HG02981 (cell line): Measurements from ENCODE around the gene GNB5.
"Not testable (repeated sequence)": the region's sequence is repeated elsewhere in the genome, so short reads cannot be mapped to it uniquely, and the experiment has no call there.

ENCODE experiments used
- ATAC-seq: cut with Tn5 transposase; IDR thresholded peaks from one replicate; pipeline ENCODE4 v1.9.1; 2021; ENCODE audit warnings: mild to moderate bottlenecking, moderate library complexity; ENCODE audit not compliant: unreplicated experiment

Gene GNB5

DNA sequence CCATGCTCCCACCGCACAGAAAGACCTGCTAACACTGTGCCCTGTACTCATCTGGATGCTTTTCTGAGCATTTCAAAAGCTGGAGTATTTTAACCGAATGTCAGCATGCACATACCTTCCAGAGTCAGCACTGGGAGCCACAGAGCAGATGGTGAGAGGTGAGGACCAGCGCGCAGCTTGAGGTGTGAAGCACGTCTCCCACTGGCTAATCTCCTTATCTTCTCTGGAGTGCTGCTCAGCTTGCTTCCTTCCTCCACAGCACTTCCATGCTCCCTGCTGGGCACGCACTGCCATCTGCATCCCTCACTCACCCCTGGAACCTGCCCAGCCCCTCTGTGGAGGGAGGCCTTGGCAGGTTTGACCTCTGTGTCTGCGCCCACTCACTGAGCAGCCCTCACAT lies at the start of gene GNB5:
TSS of gene GNB5 (minus strand) at position 186 of the 400 bp plus-strand sequence. CDS start 6,716 bp downstream, outside the sequence.
- no peak for ATAC-seq

DNA sequence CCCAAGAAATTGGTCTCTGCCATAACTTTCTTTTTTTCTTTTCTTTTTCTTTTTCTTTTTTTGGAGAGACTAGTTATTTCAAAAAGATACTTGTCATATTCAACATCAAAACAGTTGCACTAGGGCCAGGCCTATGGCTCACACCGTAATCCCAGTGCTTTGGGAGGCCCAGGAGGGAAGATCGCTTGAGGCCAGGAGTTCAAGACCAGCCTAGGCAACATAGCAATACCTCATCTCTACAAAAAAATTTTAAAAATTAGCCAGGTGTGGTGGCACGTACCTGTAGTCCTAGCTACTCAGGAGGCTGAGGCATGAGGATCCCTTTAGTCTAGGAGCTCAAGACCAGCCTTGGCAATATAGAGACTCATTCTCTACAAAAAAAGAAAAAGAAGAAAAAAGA lies 49.0 kb upstream of the GNB5 start:
- no peak for ATAC-seq

DNA sequence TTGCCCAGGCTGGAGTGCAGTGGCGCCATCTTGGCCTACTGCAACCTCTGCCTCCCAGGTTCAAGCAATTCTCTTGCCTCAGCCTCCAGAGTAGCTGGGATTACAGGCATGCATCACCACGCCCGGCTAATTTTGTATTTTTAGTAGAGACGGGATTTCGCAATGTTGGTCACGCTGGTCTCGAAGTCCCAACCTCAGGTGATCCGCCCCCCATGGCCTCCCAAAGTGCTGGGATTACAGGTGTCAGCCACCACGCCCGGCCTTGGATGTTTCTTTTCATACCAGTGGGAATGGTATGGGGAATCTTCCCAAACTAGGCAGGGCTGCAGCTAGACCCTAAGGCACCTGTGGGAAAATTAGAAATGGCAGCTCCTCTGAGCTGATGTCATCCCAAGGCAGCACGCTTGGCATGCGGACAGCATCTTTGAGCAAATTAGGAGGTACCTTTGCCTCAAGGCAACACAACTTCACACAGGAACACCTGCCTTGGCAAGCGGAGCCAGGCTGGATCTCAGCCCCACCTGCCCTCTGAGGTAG lies 47.9 kb upstream of the GNB5 start:
- not testable (repeated sequence) for ATAC-seq

DNA sequence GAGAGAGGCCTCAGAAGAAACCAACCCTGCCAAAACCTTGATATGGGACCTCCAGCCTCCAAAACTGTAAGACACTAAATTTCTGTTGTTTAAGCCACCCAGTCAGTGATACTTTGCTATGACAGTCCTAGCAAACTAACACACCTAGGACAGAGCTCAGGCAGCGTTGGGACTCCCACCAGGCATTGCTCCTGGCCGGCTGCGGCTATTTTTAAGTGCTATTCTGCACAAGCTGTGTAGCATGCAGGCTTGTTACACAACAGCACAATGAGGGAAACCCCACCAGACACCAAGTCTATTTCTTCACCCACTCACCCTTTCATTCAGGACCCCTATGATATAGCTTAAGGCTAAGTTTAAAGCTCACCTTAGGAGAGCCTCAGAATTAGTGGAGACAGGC lies 47.0 kb upstream of the GNB5 start:
- ATAC-seq, result no peak

DNA sequence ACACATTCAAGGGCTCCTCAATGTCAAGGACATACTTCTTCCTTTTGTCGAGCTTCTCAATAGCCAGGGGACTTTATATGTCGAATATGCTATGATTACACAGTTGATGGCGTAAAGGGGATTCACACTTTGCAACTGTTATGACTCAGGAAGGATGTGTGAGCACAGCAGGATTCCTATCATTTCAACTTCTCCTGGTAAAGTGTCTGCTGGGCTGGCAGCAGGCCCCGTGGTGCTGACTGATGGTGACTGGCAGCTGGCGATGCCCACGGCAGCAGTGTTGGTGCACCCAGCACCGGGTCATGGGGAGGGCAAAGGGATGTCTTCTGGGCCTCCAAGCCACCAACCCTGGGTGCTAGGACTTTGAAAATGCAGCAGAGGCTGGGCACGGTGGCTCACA lies 44.8 kb upstream of the GNB5 start:
- ATAC-seq, result no peak

DNA sequence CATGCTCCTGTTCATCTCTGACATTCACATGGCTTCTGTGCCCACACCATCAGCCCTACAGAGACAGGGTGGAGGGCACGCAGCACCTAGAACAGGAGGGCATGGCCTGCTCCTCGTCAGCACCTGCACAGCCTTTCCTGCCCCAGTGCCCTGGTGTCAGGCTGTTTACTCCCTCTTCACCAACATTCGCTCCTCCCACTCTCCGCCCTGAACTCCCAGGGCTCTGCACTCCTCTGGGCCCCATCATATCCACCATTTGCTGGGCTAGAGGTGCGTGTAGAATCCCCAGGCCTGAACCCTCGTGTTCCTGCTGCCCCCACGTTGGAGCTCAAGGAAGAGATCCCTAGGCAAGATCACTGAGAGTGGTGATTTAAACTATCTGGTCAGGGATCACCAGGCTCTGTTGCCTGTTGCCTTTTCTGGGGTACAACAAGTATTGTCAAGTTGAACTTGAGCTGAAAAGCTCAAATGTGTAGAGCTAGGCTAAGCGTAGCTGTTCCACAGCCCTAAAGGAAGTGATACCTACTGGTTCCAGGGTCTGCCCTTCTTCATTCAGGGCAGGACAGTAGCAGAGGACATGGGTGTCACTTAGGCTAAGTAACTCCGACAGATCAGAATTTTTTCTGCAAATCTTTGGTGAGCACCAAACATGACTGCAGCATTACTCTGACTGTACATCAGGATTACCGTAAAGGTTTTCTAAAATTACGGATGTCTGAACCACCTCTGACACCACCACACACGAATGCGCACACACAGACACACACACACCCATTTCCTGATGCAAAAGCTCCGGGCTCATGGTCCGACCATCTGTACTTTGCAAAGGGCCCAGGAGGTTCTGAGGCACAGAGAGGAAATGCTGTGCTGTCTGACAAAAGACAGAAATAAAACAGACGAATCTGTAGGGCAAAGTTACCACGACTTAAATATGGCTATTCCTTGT lies 43.7 kb upstream of the GNB5 start:
- ATAC-seq, result no peak

DNA sequence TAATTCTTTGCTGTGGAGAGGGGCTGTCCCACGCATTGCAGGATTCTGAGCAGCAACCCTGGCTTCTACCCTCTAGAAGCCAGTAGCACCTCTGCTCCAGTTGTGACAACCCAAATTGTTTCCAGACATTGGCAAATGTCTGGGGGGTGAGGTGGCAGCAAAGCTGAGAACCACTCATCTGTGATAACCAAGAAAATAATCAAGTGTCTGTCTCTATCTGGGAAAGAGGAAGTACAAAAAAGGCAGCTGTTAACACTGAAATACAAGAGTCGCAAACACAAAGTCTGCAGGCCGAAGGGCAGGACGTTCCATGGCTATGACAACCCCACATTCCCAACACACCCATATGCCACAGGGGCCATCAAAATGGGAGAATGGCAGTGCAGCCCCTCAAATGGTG lies 42.2 kb upstream of the GNB5 start:
- ATAC-seq, result peak; percentile 36

DNA sequence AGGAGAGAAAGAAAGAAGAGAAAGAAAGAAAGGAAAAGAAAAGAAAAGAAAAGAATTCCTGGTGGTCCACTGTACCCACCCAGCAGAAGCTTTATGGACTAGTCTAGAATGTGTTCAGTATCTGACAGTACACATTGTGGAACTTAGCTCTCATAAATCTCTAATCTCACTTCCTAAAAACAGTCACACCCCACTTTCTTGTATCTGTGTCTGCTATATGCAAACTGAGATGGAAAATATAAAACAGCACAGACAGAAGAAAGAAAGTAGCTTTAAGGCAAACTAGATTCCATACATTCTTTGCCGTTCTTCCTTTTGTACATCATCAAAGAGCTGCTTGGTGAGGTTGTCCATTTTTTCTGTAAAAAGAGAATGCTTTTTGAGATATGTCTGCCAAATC lies 41.1 kb upstream of the GNB5 start:
- ATAC-seq, result peak; percentile 58

DNA sequence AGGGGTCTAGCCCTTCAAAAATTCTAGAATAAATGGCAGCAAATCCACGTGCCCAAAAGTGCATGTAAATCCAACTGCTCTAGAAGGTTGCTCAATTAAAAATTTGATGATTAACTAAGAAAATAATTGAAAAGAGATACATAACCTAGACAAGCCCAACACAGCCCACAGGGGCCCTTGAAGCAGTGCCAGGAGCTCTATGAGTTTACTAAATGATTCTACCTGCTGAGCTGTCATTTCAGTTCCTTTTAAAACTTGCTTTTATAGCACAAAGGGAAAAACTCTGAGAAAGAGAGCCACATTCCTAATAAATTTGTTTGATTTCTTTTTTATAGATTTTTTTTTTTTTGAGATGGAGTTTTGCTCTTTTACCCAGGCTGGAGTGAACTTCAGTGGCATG lies 38.9 kb upstream of the GNB5 start:
- ATAC-seq, result no peak

DNA sequence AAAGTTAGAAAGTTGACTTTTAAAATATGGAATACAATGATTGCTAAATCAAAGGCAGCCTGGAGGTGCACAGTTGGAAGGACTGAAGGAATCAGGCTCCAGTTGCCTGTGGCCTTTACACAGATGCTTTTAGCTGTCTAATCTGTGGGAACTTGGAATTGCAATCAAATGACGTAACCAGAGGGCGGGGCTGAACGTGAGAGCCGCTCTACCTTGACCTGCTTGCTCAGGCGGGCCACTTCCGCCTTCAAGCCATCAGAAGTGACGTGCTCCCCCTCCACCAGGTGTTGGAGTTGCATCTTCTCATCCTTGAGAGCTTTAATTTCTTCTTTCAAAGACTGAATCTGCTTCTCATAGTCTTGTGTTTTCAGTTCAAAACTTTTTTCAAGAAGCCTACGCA lies 37.7 kb upstream of the GNB5 start:
- no peak for ATAC-seq

DNA sequence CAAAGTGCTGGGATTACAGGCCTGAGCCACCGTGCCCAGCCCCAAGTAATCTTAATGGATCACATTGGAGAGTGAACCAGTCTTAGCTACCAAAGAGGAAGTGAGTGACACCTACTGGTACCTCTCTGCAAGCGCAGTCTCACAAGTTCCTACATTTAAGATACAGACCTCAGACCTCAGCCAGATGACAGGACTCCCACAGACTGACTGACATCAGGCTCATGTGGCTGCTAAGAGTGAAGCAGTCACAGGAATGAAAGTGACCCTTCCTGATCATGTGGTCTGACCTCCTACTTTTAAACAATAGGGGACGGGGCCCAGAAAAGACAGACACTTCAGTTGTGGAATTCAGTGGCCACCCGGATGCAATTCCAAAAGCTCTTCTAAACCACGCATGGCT lies 36.3 kb upstream of the GNB5 start:
- peak; percentile 75 for ATAC-seq

DNA sequence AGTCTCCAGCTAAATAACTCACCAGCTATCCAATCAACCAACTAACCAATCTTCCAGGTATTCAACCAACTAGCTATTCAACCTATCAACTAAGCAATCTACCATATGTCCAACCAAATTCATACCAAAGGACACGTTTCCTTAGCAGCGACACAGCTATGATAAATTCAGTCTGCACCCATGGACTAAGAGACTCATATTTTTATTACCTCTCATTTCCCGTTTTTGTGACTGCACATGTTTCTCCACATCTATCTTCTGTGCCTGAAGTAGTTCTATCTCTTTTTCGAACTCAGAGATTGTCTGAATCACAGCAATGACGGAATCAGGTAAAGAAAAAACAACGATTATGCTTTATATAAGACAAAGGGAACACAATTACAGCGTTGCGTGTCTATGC lies 34.0 kb upstream of the GNB5 start:
- no peak for ATAC-seq

DNA sequence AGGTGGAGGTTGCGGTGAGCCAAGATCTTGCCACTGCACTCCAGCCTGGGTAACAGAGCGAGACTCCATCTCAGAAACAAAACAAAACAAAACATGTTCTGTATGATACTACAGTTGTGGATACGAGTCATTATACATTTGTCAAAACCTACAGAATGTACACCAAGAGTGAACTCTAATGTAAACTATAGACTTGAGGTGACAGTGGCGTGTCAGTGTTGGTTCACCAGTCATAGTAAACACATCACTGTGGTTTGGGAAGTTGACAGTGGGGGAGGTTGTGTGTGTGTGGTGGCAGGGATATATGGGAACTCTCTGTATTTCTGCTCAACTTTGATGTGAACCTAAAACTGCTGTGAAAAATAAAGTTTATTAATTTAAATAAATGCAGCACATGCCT lies 33.0 kb upstream of the GNB5 start:
- ATAC-seq, result no peak

DNA sequence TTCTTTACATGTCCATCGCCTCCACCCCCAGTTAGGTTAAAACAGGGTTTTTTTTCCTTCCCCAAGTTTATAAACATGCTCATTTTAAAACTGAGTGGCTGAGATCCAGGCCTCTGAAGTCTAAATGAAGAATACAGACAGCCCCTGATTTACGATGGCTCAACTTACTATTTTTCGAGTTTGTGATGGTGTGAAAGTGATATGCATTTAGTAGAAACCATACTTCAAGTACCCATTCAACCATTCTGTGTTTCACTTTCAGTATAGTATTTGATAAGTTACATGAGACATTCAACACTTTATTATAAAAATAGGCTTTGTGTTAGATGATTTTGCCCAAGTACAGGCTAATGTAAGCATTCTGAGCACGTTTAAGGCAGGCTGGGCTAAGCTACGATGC lies 30.5 kb upstream of the GNB5 start:
- peak; percentile 48 for ATAC-seq

DNA sequence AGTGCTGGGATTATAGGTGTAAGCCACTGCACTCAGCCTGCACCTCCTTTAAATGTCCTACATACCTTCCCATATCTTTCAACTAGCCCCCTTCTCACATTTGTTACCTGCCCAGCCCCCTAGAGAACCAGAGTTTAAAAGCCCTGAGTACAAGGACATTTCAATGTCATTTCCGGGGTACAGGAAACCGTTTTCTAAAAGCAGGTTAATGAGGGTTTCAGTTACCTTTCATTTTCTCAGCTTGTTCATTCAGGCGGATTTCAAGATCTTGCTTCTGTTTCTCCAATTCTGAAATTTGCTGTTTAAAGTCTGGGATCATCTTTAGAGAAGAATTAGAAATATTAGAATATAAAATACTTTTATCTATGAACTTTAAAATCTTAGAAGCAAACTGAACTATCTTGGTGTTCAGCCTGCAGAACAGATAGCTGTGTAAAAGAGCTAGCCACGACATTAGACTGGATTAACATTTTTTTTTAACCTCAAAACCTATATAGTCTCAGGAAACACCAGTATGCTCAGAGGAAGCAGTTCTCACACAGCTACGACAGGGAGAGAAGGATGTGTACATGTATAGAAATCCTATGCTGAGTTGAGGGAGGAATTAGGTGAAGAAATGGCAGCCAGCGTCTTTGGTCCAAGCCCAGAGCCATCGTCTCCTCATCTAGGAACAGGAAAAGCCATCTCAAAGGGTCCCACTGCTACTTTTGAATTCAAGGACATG lies 29.9 kb upstream of the GNB5 start:
- ATAC-seq, result peak; percentile 26

DNA sequence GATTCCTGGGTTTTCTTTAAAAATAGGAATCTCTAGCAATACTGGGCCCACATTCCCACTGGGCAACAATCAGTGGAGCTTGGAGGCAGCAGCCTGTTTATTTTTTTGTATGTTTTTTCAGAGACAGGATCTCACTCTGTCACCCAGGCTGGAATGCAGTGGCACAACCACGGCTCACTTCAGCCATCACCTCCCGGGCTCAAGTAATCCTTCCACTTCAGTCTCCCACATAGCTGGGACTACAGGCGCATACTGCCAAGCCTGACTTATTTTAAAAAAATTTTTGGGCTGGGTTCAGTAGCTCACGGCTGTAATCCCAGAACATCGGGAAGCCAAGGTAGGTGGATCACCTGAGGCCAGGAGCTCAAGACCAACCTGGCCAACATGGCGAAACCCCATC lies 29.1 kb upstream of the GNB5 start:
- ATAC-seq, result no peak

DNA sequence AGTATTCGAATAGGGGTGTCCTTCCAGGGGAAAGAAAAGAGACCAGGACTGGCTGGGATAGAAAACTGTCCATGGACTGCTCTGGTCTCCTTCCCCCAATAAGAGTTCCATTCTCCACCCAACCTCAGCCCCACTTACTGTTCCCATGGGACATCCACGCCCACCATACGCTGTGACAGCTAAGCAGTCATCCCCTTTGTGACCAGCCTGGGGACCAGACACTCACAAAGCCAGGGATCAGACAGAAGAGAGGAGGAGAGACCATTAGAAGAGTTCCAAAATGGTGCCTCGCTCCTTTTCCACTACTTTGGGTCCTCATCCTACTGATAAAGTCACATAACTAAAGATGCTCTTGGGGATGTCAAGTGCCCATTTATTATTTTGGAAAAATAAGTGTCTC lies 27.6 kb upstream of the GNB5 start:
- no peak for ATAC-seq

DNA sequence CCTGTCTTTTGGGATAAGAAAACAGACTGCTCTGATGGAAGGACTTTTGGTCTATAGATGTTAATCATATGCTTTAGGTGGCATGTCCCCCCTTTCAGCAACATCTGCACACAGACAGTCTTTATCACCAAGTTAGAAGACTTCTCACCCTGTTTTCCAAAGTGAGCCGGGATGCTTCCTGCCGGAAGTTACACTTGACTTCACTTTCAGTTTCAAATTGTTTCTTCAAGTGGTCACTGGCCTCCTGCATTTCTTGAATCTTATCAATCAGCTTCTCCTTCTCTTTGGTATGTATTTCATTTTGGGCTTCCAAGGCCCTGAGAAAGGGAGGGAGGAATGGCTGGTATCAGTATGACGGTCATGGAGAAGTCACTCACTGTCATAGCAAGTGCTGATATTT lies 27.2 kb upstream of the GNB5 start:
- no peak for ATAC-seq

DNA sequence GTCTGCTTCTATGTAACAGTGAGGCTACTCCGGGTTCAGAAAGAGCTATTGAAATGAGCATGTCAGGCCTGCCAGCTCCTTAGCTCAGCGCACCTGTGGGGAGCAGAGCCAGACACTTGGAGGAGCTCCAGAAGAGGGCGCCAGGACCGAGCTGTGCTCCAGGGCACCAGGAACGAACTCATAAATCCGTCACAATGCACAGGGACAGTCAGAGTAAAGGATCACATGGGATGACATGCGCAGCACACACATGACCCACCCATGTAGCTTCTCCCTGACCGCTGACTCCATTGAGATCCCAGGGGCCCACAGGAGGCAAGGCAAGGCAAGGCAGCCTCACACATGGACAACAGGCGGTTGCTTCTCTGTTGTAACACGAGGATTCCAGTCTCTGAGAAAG lies 26.0 kb upstream of the GNB5 start:
- no peak for ATAC-seq

DNA sequence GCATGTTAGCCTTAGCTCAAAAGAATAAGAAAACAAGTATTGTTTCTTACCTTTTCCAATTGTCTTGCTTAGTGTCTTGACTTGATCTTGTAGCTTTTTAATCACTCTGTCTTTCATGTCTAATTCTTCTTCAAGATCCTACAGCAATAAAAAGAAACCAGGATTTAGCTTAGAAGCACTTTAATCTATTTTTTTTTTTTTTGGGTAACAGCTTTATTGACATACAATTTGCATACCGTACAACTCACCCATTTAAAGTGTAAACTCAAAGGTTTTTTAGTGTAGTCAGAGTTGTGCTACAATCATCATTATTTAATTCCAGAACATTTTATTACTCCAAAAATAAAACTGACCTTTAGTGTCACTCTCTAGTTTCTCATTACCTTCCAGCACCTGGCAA lies 23.4 kb upstream of the GNB5 start:
- no peak for ATAC-seq

DNA sequence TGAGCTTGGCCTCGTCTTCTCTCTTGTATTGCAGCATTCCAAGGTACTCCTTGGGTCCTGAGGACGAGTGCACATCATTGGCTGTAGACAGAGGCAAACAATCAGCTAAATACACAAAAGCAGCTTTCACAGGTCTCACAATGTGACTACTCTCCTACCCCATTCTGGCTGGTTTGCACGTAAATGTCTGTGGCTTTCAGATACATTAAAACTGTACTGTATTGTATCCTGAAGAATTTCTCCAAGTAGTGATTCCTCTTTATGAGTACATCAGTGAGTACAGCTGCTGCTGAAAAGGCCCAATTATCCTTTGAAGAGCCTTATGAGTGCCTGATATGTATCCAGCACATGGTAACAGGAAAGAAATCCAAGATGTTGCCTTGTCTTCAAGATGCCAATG lies 22.0 kb upstream of the GNB5 start:
- no peak for ATAC-seq
